Activated CD4-positive, alpha-beta memory T cell treated with anti-CD3 and anti-CD28 coated beads, Interleukin-2, amount 10 ng/mL, durations not matched to agents 7 days and 5 days (primary cell): ENCODE measurements around the gene MED23. TPM values are rescaled to one million over a fixed set of nuclear protein-coding genes. Genes with fewer than 3 reads are reported as not detected.

ENCODE experiments used
- CTCF ChIA-PET: fragments of 350-600 bp; sonication (Branson Sonifier 250); formaldehyde crosslinking; loops from one replicate; lab custom pipeline; 2021; ENCODE audit warnings: antibody characterized with exemption, inconsistent platforms; lab: Charles Lee
- POLR2A ChIA-PET: fragments of 350-600 bp; sonication (Branson Sonifier 250); formaldehyde crosslinking; loops from one replicate; lab custom pipeline; 2021; ENCODE audit warnings: antibody characterized with exemption; lab: Charles Lee
- DNase-seq: peaks from one replicate; pipeline ENCODE4 v3.0.0-alpha.2; 2020
- H3K27ac Mint-ChIP-seq: one replicate; pipeline ENCODE4 v1.8.0; 2021; ENCODE audit warnings: mild to moderate bottlenecking, mixed read lengths
- H3K27me3 Mint-ChIP-seq: one replicate; pipeline ENCODE4 v1.8.0; 2021; ENCODE audit warnings: mixed read lengths
- H3K36me3 Mint-ChIP-seq: one replicate; pipeline ENCODE4 v1.8.0; 2021; ENCODE audit warnings: low read depth, mixed read lengths
- H3K4me1 Mint-ChIP-seq: one replicate; pipeline ENCODE4 v1.8.0; 2021; ENCODE audit warnings: mixed read lengths
- H3K4me3 Mint-ChIP-seq: one replicate; pipeline ENCODE4 v1.8.0; 2021; ENCODE audit warnings: mild to moderate bottlenecking, mixed read lengths
- H3K9me3 Mint-ChIP-seq: one replicate; pipeline ENCODE4 v1.8.0; 2021; ENCODE audit warnings: mixed read lengths
- total RNA-seq, 2 experiments: library from RNA; stranded (reverse); gene quantifications; one replicate each; pipeline ENCODE4 v1.2.3, GENCODE V29; 2021

The MED23 gene, protein sequence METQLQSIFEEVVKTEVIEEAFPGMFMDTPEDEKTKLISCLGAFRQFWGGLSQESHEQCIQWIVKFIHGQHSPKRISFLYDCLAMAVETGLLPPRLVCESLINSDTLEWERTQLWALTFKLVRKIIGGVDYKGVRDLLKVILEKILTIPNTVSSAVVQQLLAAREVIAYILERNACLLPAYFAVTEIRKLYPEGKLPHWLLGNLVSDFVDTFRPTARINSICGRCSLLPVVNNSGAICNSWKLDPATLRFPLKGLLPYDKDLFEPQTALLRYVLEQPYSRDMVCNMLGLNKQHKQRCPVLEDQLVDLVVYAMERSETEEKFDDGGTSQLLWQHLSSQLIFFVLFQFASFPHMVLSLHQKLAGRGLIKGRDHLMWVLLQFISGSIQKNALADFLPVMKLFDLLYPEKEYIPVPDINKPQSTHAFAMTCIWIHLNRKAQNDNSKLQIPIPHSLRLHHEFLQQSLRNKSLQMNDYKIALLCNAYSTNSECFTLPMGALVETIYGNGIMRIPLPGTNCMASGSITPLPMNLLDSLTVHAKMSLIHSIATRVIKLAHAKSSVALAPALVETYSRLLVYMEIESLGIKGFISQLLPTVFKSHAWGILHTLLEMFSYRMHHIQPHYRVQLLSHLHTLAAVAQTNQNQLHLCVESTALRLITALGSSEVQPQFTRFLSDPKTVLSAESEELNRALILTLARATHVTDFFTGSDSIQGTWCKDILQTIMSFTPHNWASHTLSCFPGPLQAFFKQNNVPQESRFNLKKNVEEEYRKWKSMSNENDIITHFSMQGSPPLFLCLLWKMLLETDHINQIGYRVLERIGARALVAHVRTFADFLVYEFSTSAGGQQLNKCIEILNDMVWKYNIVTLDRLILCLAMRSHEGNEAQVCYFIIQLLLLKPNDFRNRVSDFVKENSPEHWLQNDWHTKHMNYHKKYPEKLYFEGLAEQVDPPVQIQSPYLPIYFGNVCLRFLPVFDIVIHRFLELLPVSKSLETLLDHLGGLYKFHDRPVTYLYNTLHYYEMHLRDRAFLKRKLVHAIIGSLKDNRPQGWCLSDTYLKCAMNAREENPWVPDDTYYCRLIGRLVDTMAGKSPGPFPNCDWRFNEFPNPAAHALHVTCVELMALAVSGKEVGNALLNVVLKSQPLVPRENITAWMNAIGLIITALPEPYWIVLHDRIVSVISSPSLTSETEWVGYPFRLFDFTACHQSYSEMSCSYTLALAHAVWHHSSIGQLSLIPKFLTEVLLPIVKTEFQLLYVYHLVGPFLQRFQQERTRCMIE (N-terminal part only)
- total RNA-seq, result 10 to 100 TPM; 32.1 to 33.1 TPM

DNA sequence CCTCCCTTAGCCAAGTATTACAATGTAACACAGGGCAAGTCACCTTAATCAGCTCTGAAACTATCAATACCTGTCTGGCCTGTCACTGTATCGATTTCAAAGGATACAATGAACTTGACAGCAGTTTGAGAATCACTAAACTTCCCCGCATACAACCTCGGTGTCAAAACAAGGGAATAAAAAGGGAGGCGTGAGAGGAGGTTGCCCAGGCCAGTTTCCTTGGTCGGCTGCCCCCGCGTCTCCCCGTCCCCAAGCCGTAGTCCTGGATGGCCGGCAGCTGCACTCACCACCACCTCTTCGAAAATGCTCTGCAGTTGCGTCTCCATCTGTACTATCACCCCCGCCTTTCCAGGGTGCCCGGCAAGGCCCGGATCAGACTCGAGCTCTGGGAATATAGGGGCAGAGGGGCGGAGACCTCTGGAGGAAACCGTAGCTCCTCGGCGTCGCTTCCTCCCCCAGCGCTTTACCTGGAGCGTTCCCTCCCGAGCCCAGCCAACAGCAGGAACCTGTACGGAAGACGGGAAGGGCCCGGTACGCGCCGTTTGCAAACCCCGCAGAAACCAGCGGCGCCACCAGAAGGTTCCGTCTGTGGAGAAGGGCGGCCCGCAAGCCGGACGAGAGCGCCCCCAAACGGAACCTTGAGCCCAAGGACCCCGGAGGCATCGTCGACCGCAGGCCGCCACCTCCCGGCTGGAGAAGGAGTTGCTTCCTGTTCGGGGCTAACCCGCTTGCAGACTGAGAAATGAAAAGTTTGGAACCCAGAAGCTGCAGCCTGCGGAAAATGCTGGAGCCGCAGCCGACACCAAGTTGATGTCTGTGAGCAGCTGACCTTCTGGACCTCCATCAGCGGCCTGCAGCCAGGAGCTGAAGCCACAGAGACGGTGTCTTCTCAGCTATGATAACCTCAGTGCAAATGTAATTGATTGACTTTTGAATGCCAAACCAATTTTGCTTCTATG, at the start of gene MED23:
Gene MED23 (minus strand): TSS at position 519 of the 959 bp plus-strand sequence. CDS start 193 bp downstream, at position 326.
- peaks cover 19% of the 10 kb centered on the region for H3K36me3 Mint-ChIP-seq
- H3K9me3 Mint-ChIP-seq, result no peaks in the 10 kb centered on the region
- no peaks in the 10 kb centered on the region for H3K27me3 Mint-ChIP-seq
- peak within 1 kb of the TSS; percentile 90 for H3K4me3 Mint-ChIP-seq
- ChIA-PET CTCF (interaction anchor here (0.6 to 3.7 kb wide), 41 partner anchors 9 to 1641 kb away, joined by 3 to 41 read pairs (median 4); partner anchors contain the start of genes ENPP3 and STX7), POLR2A (interaction anchor here (0.6 to 2.7 kb wide), 11 partner anchors 9 to 429 kb away, joined by 3 to 24 read pairs (median 4); no protein-coding TSS in a partner anchor)
- peak; percentile 95 for DNase-seq
- peak within 1 kb of the TSS; percentile 86 for H3K27ac Mint-ChIP-seq
- peaks cover 22% of the 10 kb centered on the region for H3K4me1 Mint-ChIP-seq

DNA sequence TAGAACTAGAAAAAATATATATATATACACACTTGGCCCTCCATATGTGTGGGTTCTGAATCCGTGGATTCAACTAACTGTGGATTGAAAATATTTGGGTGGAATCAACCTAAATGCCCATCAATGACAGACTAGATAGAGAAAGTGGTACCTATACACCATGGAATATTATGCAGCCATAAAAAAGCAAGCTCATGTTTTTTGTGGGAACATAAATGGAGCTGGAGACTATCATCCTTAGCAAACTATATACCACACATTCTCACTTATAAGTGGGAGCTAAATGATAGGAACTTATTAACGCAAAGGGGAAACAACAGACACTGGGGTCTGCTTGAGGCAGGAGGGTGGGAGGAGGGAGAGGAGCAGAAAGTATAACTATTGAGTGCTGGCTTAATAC, 45.1 kb upstream of the MED23 start:
- no peaks in the 10 kb centered on the region for H3K36me3 Mint-ChIP-seq
- H3K27me3 Mint-ChIP-seq, result no peaks in the 10 kb centered on the region
- no peaks in the 10 kb centered on the region for H3K4me1 Mint-ChIP-seq
- H3K4me3 Mint-ChIP-seq, result no peak overlapping the region
- CTCF ChIA-PET, result no interaction called here
- POLR2A ChIA-PET, result no interaction called here
- no peaks in the 10 kb centered on the region for H3K9me3 Mint-ChIP-seq
- no peak overlapping the region for H3K27ac Mint-ChIP-seq
- DNase-seq, result no peak

- DNase-seq, result no peak
- POLR2A ChIA-PET, result interaction anchor here (1.4 kb wide), 1 partner anchor 42 kb away, joined by 5 read pairs; the partner anchor contains the start of gene MED23
- Mint-ChIP-seq H3K4me1 (no peaks in the 10 kb centered on the region), H3K9me3 (no peaks in the 10 kb centered on the region), H3K36me3 (no peaks in the 10 kb centered on the region), H3K27me3 (peaks cover 4% of the 10 kb centered on the region), H3K4me3 (no peak overlapping the region), H3K27ac (no peak overlapping the region)
- CTCF ChIA-PET, result interaction anchor here (0.6 to 1.0 kb wide), 3 partner anchors 100 to 240 kb away, joined by 3 to 4 read pairs (median 3); no protein-coding TSS in a partner anchor
Observed at GRCh38 chr6:131669891-131670290, 41.8 kb upstream of the MED23 start.

GRCh38 chr6:131663578-131664165, 35.6 kb upstream of the MED23 start:
- DNase-seq, result no peak
- H3K4me3 Mint-ChIP-seq, result no peak overlapping the region
- H3K27me3 Mint-ChIP-seq, result peaks cover 4% of the 10 kb centered on the region
- H3K9me3 Mint-ChIP-seq, result peaks cover 3% of the 10 kb centered on the region
- H3K4me1 Mint-ChIP-seq, result no peaks in the 10 kb centered on the region
- no peak overlapping the region for H3K27ac Mint-ChIP-seq
- POLR2A ChIA-PET, result no interaction called here
- CTCF ChIA-PET, result interaction anchor here (0.7 kb wide), 1 partner anchor 1900 kb away, joined by 4 read pairs; no protein-coding TSS in a partner anchor
- no peaks in the 10 kb centered on the region for H3K36me3 Mint-ChIP-seq

- Mint-ChIP-seq H3K36me3 (no peaks in the 10 kb centered on the region), H3K27me3 (no peaks in the 10 kb centered on the region), H3K4me1 (peaks cover 5% of the 10 kb centered on the region), H3K27ac (no peak overlapping the region), H3K4me3 (no peak overlapping the region), H3K9me3 (peaks cover 3% of the 10 kb centered on the region)
- no peak for DNase-seq
- ChIA-PET CTCF (interaction anchor here (3.6 kb wide), 1 partner anchor 32 kb away, joined by 11 read pairs; the partner anchor contains the start of gene MED23), POLR2A (no interaction called here)
Observed at GRCh38 chr6:131660195-131660594, 32.2 kb upstream of the MED23 start.

GRCh38 chr6:131658287-131658686, 30.2 kb upstream of the MED23 start:
- no peaks in the 10 kb centered on the region for H3K36me3 Mint-ChIP-seq
- POLR2A ChIA-PET, result no interaction called here

DNA sequence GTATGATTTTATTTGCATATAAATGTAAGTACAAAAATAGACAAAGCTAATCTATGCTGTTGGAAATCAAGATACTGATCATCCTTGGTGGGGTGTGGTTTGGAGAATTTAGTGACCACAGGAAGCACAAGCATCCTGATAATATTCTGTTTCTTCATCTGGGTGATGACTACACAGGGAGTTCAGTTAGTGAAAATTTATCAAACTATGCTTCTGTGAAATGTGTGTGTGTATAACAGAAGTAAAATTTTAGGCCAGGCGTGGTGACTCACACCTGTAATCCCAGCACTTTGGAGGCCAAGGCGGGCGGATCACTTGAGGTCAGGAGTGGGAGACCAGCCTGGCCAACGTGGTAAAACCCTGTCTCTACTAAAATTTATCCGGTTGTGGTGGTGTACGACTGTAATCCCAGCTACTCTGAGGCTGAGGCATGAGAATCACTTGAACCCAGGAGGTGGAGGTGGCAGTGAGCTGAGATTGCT, 29.6 kb upstream of the MED23 start:
- ChIA-PET POLR2A (no interaction called here), CTCF (interaction anchor here (3.6 kb wide), 1 partner anchor 29 kb away, joined by 11 read pairs; the partner anchor contains the start of gene MED23)
- Mint-ChIP-seq H3K9me3 (peaks cover 3% of the 10 kb centered on the region), H3K27me3 (no peaks in the 10 kb centered on the region), H3K4me1 (peaks cover 5% of the 10 kb centered on the region), H3K4me3 (no peak overlapping the region), H3K27ac (no peak overlapping the region), H3K36me3 (no peaks in the 10 kb centered on the region)
- DNase-seq, result no peak

More at GRCh38 chr6:131658287-131658686, 30.2 kb upstream of the MED23 start:
- CTCF ChIA-PET, result interaction anchor here (3.6 kb wide), 1 partner anchor 30 kb away, joined by 11 read pairs; the partner anchor contains the start of gene MED23
- Mint-ChIP-seq H3K4me3 (no peak overlapping the region), H3K27ac (no peak overlapping the region), H3K9me3 (peaks cover 3% of the 10 kb centered on the region), H3K27me3 (no peaks in the 10 kb centered on the region), H3K4me1 (peaks cover 5% of the 10 kb centered on the region)
- DNase-seq, result no peak

DNA sequence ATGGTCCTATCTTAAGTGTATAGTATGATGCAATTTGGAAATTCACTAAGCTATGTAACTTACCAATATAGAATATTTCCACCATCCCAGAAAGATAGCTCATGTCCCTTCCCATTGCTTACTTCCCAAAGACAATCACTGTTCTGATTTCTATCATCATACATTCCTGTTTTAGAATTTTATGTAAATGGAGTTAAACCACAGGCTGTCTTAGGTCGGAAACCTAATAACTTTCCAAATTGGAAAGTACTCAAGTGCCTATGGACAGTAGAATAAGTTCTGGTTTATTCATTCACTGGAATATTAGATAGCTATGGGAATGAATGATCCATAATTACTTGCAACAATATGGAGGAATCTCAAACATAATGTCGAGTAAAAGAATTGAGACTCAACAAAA, 29.2 kb upstream of the MED23 start:
- peaks cover 5% of the 10 kb centered on the region for H3K4me1 Mint-ChIP-seq
- H3K27me3 Mint-ChIP-seq, result no peaks in the 10 kb centered on the region
- DNase-seq, result no peak
- no peak overlapping the region for H3K27ac Mint-ChIP-seq
- peaks cover 3% of the 10 kb centered on the region for H3K9me3 Mint-ChIP-seq
- CTCF ChIA-PET, result interaction anchor here (3.6 kb wide), 1 partner anchor 29 kb away, joined by 11 read pairs; the partner anchor contains the start of gene MED23
- H3K4me3 Mint-ChIP-seq, result no peak overlapping the region
- POLR2A ChIA-PET, result no interaction called here
- H3K36me3 Mint-ChIP-seq, result no peaks in the 10 kb centered on the region

DNA sequence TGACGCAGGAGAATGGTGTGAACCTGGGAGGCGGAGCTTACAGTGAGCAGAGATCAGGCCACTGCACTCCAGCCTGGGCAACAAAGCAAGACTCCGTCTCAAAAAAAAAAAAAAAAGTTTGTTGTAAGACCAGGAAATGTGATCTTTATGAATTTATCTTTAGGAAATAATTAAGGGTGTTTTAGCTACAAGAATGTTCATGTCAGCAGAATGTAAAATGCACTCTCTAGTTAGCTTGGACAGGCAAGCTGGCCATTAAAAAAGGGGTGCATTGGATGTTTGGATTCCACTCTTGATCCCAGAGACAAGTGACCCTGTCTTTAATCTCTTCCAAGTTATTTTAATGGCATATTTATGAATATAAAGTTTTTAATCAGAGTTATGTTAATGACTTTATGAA, 28.6 kb upstream of the MED23 start:
- POLR2A ChIA-PET, result no interaction called here
- H3K27me3 Mint-ChIP-seq, result no peaks in the 10 kb centered on the region
- H3K27ac Mint-ChIP-seq, result no peak overlapping the region
- DNase-seq, result no peak
- no peak overlapping the region for H3K4me3 Mint-ChIP-seq
- no peaks in the 10 kb centered on the region for H3K9me3 Mint-ChIP-seq
- H3K4me1 Mint-ChIP-seq, result peaks cover 5% of the 10 kb centered on the region
- no peaks in the 10 kb centered on the region for H3K36me3 Mint-ChIP-seq
- CTCF ChIA-PET, result interaction anchor here (3.6 kb wide), 1 partner anchor 28 kb away, joined by 11 read pairs; the partner anchor contains the start of gene MED23

GRCh38 chr6:131655951-131656350, 27.9 kb upstream of the MED23 start:
- POLR2A ChIA-PET, result no interaction called here
- Mint-ChIP-seq H3K27me3 (no peaks in the 10 kb centered on the region), H3K27ac (no peak overlapping the region), H3K4me1 (peaks cover 5% of the 10 kb centered on the region), H3K4me3 (no peak overlapping the region), H3K36me3 (no peaks in the 10 kb centered on the region), H3K9me3 (no peaks in the 10 kb centered on the region)
- CTCF ChIA-PET, result interaction anchor here (0.7 kb wide), 1 partner anchor 27 kb away, joined by 3 read pairs; no protein-coding TSS in a partner anchor
- no peak for DNase-seq

- Mint-ChIP-seq H3K4me3 (no peak overlapping the region), H3K4me1 (peaks cover 5% of the 10 kb centered on the region), H3K27ac (no peak overlapping the region), H3K36me3 (no peaks in the 10 kb centered on the region), H3K9me3 (no peaks in the 10 kb centered on the region), H3K27me3 (no peaks in the 10 kb centered on the region)
- DNase-seq, result no peak
- ChIA-PET CTCF (interaction anchor here (0.7 to 1.1 kb wide), 2 partner anchors 26 to 27 kb away, joined by 3 to 4 read pairs; partner anchors contain the start of gene MED23), POLR2A (no interaction called here)
Observed at GRCh38 chr6:131655387-131655786, 27.3 kb upstream of the MED23 start.
